GM19025 (cell line): ENCODE measurements around the gene CHD6.

Source experiments
- ATAC-seq: cut with Tn5 transposase; IDR thresholded peaks from one replicate; pipeline ENCODE4 v1.9.1; 2021; ENCODE audit warnings: mild to moderate bottlenecking, low read depth, moderate library complexity; ENCODE audit not compliant: unreplicated experiment

CHD6 gene

DNA sequence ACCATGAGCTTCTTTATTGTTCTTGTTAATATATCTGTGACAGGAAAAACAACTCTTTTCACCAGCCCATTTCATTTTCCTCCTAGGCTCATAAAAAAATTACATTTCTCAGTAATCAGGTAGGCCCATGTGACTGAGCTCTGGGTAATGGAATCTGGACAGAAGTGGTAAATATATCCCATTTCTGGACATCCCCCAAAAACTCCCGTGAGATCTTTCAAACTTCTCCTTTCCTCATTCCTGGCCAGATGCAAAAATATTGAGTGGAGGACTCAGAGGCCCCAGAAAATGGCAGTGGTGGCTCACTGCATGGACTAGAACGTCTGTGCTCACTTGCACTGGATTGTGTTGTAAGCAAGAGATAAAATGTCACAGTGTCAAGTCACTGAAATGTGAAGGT is 3.8 kb upstream of the CHD6 start:
- no peak for ATAC-seq

DNA sequence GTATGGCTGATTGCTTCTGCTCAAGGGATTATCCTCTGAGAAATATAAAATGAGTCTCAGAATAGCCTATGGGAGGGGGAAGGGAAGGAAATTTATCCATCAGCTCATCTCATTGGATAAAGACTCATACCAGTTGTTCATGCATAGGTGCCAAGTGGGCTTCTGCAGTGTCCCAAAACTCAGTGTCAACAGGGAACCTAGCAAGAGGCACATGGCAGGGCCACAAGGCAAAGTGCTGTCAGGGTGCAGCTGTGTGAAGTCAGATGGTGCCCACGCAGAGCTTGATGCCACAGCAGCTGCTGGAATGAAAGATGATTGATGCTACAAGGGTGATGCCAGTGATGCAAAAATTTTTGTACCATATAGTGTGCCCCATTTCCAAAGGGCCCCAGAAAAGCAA is 3.2 kb upstream of the CHD6 start:
- ATAC-seq = no peak

DNA sequence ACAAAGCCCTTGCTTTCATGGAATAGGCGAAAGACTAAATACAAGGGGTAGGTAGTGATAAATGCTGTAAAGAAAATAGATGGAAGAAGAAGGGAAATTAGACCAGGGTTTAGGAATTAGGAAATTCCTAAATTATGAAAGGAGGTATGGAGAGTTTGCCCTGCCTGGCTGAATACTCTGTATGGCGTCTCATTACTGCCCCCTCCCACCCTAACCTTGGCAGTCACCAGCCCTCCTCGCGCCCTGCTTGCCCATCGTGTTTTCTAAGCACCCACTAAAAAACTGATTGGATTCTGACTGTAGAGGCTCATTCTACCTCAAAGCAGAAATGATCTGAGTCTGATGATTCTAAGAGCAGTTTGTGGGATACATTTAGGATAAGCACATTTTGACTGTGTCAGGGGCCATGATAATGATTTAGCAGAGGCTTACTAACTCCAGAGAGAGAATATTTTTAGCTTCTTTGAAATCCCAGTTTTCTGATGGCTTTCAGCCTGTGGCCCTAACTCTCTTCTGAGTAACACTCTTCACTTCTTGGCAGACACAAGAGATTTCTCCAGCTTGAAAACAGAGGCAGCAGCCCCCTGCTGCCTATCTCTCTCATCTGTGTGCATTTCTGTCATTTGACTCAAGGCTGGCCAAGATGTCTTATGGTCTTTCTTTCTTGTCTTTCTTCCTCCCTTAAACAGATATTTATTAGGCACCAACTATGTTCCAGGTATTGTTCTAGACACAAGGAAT is 1.4 kb upstream of the CHD6 start:
- no peak for ATAC-seq

DNA sequence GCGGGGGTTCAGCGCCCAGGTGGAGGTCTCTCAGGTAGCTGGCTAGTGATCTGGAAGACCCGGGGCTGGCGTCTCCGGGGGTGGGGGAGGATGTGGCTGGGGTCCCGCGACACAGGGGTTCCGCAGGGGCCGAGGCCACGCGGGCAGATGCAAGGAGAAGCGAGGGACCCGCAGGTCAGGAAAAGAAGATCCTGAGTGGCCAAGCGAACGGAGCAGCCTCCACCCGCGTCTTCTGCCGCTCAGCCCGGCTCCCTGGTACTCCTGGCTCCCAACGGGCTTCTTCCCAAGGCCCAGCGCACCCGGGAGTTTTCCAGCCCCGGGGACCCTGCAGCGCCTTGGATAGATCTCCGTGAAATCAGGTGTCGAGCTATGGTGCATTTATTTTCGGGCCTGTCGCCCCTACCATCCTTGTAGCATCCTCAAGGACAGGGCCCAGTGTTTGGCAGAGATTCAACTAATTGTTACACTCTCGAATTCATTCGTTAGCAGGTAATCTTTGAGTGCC is 682 bp upstream of the CHD6 start:
- ATAC-seq = no peak

DNA sequence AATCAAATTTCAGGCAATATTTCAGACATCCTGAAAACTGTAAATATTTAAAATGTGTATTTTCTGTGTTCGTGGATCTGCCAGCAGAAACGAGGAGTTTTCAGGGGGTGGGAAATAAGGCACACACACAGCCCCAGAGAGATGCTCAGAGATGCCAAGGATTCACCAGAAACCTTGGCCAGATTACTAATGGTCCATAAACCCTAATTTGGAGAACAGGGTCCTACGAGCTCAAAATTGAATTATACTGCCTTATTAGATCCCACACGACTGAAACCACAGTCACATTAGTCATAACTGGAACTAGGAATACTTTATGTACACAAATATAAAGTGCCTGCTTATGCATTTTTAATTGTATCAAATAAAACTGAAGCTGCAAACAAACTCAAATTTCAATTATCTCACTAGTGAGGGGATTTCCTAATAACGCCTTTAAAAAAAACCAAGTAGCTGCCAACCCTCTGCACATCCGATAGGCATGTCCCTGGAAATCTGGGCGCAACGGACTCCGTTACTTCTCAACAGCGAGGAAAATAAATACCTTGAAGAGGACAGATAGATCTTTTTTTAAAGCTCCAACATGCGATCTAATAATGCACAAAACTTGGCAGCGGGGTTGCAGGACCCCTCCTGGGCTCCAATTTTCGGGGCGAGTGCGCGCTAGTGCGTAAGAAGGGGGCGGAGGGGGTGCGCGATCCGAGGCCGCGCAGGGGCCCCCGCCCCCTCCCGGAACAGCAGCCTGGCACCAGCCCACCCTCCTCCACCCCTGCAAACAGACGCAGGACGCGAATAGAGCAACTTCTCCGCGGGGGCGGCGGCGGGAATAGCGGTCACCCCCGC is 897 bp downstream of the CHD6 start:
- no peak for ATAC-seq

DNA sequence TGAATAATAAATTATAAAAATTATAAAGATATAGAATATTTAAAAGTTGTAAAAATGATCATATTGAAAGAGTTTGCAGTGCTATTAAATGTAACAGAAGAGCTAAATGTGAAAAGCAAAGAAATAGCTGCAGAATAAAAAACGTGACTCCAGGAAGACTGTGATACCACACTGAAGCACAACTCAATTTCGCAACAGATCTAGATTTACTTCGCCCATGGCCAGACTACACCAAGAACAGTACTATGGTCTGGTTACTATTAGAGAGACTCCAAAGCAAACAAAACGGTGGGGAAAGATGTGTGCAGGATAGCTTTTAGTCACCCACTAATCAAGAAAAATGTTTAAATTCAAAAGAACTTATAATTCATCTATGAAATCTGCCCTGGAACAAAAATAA is 1.9 kb downstream of the CHD6 start:
- ATAC-seq = no peak

DNA sequence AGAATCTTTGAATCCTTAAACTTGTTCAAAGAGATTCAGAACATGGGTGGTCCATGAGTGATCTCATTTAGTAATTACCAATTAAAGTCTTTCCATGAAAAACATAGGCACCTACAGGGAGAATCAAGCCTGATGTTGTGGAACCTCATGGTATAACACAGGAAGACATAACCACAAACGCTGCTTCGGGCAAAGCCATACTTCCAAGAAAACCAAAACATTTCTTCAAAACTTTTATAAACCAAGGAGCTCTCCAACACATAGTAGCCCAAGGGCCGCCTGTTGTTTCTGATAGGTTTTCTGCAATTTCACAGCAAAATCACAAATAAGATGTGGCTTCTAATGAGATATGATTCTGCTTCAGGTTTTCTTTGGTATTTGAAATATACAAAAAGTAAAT is 2.5 kb downstream of the CHD6 start:
- no peak for ATAC-seq

DNA sequence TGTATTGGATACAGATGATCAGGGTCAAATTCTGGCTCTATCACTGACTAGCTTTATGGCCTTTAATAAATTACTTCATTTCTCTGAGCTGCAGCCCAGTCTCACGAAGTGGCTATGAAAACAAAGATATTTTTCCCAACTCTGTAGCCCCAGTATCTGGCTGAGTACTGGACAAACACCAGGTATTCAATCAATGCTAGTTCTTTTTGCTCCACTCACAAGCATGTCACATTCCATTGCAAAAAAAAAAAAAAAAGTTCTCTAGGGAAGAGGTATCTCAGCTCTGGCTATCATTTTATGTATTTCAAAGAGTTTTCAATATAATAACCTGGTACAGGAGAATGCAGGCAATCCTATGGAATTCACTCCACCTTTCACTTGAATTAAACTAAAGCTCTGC is 3.1 kb downstream of the CHD6 start:
- no peak for ATAC-seq

DNA sequence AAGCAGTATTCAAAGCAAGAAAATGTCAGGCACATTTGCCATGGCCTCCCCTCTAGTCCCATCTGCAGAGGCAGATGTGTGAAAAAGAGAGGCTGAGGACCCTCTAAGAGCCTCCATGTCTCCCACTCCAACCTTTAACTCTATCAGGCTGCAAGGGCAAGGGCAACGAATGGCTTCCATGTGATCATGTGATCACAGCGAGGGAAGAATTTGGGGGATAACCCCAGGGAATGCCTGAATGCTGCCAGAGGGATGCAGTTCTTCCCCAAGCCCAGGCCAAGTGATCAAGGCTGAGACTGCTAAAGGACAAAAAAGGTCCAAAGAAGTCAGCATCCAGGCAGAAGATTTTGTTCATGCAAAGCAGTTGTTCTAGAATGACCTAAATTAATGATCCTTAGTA is 4.9 kb downstream of the CHD6 start:
- no peak for ATAC-seq

DNA sequence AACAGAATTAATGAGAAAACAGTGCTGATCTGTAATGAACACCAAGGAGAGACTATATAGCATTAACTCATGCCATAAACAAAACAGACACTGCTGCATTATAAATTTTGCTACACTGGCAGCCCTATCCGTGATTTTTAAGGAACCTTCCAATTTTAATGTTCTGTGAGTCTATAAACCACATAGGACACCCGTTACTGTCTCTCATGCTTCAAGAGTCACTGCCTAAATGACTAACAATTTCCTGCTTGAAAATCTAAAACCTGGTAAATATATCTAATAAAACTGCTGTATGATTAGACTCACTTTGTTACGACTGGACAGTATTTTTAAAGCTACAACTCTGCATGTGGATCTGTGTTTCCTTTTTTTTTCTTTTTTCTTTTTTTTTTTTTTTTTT is 8.7 kb downstream of the CHD6 start:
- no peak for ATAC-seq

DNA sequence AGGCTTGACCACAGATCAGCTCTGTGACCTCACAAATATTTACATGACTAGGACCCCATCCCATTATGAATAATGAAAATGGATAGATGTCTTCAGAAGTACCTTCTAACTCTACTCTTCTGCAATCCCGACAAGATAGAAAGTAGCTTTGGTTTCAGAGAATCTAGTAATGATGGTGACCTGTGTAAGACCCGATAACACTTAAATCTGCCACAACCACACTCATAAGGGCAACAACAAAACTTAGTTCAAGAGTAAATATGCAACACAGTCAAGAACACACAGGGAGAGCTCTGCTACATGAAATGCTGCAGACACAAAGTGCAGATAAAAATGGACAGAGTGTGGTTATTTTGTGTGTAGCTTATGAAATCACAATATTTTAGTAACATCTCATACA is 9.6 kb downstream of the CHD6 start:
- no peak for ATAC-seq

DNA sequence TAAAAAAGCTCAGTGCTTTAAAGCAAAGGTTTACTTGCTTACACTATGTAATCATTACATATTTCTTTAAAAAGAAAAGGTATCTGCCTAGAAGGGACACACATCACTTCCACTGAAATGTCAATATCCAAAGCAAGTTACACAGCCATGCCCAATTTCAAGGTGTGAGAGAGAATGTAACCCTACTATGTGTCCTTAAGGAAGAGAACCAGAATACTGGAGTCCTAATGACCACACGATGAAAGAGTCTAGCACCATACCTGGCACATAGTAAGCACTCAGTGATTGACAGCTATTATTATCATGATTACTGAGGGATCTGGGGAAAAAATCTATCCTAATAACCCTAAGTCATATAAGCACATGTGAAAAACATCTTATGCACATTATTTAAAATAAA is 10.4 kb downstream of the CHD6 start:
- ATAC-seq = no peak

DNA sequence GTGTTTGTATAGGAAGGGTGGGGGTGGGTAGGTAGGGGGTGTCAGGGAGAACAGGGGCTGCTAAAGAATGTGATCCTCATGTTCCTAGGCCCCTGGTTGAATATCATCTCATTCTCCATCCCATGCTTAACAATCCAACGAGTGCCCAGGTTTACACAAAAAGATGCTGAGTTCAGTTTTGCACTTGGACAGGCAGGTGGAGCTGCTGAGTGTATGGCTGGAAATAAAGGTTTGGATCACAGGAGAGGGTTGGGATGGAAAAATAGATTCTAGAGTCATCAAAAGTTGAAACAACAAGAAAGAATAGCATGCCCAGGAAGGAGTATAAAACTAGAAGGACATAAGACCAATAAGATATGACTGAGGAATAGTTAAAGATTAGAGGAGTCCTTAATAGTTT is 14.2 kb downstream of the CHD6 start:
- ATAC-seq = no peak

DNA sequence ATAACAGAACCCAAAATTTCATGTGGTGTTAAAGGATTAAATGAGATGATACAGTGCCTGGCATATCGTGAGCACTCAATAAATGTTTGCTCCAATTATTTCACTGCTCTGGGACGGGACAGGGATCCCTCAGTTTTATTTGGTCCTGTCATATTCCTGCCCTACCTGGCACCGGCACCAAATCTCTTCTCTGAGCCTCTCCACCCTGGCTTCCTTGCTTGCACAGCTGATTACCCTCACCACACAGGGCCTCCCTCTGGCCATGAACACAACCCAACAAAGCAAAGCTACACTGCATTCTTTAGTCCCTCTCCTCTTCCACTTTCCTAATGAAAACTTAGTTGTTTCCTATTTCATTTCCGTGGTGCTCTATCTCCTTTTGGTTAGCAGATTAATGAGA is 16.4 kb downstream of the CHD6 start:
- ATAC-seq = no peak

DNA sequence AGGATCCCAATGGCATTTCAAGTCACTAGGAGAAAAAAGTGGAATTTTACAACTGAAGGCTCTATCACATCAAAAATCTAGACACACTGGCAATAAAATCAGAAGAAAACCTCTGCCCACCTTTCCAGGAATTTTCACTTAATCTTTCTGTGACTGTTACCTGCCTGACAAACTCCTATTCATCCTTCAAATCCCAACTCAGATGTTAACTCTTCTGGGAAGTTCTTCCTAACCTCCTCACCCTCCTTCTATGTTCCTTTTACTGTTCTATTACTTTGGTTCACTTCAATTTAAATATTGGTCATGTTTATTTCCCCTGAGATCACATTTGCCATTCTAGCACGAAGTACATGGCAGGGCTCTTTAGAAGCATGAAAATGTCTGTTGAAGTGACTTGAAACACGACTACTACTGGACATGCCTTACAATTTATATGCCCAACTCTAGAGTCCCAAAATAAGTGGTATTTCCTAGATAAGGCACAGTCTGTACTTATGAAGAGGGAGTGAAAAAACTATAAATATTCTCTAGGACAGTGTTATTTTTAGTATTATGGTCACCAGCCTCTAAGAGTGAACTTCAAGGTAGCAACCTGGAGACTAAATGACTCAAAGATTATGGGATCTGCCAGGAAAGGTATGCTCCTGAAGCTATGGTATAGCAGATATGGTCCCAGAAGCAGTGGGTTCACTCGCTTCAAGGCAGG is 17.1 kb downstream of the CHD6 start:
- no peak for ATAC-seq

DNA sequence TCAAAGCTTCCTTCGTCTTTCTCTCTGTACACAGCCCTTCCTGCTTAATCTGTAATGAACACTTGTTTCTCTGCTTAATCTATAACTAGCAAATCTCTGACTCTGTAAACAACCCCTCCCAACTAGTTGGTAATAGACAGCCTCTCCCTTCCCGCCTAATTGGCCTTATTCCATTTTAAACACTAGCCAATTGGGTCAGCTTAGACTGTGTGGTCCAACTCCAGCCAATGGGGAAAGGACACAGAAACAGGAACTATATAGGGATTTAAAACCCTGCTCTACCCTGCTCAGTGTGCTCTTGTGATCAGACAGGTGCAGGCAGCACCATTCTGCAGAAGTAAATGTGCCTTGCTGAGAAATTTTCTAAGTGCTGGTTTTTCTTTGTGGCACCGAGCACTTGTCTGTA is 18.5 kb downstream of the CHD6 start:
- ATAC-seq = no peak

DNA sequence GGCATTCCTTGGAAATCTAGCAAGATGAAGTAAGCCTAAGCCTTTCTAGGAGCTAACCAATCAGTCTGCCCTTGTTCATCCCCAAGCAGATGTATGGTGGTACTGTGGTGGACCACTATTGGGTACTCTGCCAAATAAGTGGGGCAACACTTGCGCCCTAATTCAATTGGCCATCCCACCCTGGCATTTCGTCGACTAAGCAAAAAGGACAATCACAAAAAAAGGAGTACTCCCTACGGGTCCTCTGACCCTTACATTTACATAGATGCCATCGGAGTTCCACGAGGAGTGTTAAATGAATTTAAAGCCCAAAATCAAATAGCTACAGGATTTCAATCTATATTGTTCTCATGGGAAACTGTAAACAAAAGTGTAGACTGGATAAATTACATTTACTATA is 19.5 kb downstream of the CHD6 start:
- ATAC-seq = no peak

DNA sequence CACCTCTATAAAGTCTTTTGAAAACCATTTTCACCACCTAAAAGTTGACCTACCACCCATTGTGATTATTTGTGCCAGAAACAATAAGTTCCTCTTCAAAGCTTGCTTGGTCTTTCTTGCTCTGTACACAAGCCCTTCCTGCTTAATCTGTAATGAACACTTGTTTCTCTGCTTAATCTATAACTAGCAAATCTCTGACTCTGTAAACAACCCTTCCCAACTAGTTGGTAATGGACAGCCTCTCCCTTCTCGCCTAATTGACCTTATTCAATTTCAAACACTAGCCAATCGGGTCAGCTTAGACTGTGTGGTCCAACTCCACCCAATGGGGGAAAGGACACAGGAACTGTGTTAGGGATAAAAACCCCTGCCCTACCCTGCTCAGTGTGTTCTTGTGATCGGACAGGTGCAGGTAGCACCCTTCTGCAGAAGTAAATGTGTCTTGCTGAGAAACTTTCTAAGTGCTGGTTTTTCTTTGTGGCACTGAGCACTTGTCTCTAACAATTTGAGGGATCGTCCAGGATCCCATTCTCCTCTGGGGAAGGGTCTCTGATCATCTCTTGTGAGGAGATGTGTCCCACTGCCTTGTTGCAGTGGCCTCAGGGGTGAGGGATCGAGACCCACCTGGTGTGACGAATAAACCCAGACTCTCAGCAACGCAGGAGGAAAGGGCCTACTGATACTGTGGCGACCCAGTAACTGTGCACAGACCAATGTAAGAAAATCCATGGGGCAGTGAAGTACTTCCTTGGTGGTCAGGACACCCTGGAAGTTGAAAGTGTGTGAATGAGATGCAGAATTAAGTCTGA is 23.5 kb downstream of the CHD6 start:
- no peak for ATAC-seq

DNA sequence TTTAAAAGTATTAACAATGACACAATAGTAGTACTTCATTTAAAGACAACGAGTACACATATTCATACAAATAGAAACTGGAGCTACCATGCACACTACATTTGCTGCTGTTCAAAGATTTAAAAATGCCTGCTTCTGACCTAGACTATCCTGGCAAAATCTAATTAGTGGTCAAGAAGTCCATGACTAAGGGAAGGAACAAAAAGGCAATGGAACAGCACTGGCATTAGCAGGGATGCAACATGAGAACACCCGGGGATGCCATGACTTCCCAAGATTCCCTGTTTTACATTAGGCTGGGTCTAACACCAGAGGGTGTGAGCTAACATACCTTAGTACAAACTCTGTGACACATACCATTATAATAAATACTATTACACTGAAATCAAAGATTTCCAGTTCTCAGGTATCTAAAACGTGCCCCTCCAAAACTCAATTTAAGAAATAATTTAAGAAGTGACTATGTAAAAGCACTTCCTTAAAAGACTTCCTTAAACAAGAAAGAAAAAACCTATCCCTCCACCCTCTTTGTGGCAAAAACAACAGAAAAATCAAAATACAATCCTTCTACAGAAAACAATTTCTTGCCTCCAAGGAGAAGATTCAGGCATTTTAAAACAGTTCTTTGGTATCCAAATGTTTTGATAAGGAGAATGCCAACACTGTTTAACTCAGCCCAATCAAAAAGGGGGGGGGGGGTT is 25.5 kb downstream of the CHD6 start:
- ATAC-seq = no peak

DNA sequence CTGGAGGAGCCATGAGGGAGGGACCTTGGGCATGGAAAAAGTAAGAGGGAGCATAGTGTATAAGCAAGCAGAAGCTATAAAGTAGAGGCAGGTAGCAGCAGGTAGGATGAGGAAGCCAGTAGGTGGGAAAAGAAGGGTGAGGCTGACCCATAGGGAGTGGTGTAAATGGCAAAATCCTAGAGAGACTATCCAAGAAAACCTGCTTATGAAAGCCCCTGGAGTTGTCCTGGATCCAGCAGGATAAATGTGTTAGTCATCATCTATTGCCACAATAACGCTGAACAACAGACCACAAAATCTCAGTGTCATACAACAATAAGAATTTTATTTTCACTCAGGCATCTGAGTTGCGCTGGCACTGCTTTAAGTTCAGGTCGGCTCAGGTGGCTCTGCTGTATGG is 30.2 kb downstream of the CHD6 start:
- no peak for ATAC-seq
